DOHH2 (cell line): ENCODE results near the gene CPA2.

Experiments
- H3F3A ChIP-seq: fragments of 200-600 bp; sonication (generic), shearing (Covaris generic); 2 replicates; pipeline ENCODE4 v1.6.0; 2016; ENCODE audit warnings: antibody characterized with exemption, mild to moderate bottlenecking; ENCODE audit not compliant: control insufficient read depth, insufficient read depth
- H3K27ac ChIP-seq: fragments of 200-600 bp; sonication (generic); 2 replicates; pipeline ENCODE4 v1.5.1; 2014; ENCODE audit warnings: low read depth, mild to moderate bottlenecking, low read length, moderate library complexity
- H3K27me3 ChIP-seq: fragments of 200-600 bp; sonication (generic); 2 replicates; pipeline ENCODE4 v1.6.1; 2014; ENCODE audit warnings: mild to moderate bottlenecking, low read length, mixed read lengths; ENCODE audit not compliant: control insufficient read depth
- H3K36me3 ChIP-seq: fragments of 200-600 bp; sonication (generic); 2 replicates; pipeline ENCODE4 v1.6.1; 2014; ENCODE audit warnings: mild to moderate bottlenecking, low read length, moderate library complexity, mixed read lengths; ENCODE audit not compliant: control insufficient read depth
- H3K4me1 ChIP-seq: fragments of 200-600 bp; sonication (generic); 2 replicates; pipeline ENCODE4 v1.6.1; 2014; ENCODE audit warnings: mild to moderate bottlenecking, low read length, mixed read lengths; ENCODE audit not compliant: control insufficient read depth
- H3K4me2 ChIP-seq: fragments of 200-600 bp; sonication (generic); 2 replicates; pipeline ENCODE4 v1.6.0; 2014; ENCODE audit warnings: mild to moderate bottlenecking, low read length, moderate library complexity
- H3K4me3 ChIP-seq: fragments of 200-600 bp; sonication (generic); 2 replicates; pipeline ENCODE4 v1.5.1; 2014; ENCODE audit warnings: mild to moderate bottlenecking, low read length, mixed read lengths
- H3K79me2 ChIP-seq: fragments of 200-600 bp; sonication (generic); 2 replicates; pipeline ENCODE4 v1.6.1; 2014; ENCODE audit warnings: mild to moderate bottlenecking, low read length, mixed read lengths; ENCODE audit not compliant: control insufficient read depth
- H3K9me2 ChIP-seq: fragments of 200-600 bp; sonication (generic); replicated peaks from 2 replicates; pipeline ENCODE4 v1.6.1; 2014; ENCODE audit warnings: mild to moderate bottlenecking, low read length, mixed read lengths; ENCODE audit not compliant: control insufficient read depth
- H3K9me3 ChIP-seq: fragments of 200-600 bp; sonication (generic); 2 replicates; pipeline ENCODE4 v1.6.1; 2014; ENCODE audit warnings: antibody characterized with exemption, low read length, mixed read lengths; ENCODE audit not compliant: control insufficient read depth, insufficient read depth
- H4K20me1 ChIP-seq: fragments of 200-600 bp; sonication (generic); 2 replicates; pipeline ENCODE4 v1.6.0; 2014; ENCODE audit warnings: low read depth, mild to moderate bottlenecking, antibody characterized with exemption, low read length, moderate library complexity; ENCODE audit not compliant: control insufficient read depth, insufficient read depth
- EZH2phosphoT487 ChIP-seq: fragments of 200-600 bp; sonication (generic); IDR thresholded peaks from 2 replicates; pipeline ENCODE4 v1.6.1; 2017; ENCODE audit warnings: borderline replicate concordance, mild to moderate bottlenecking, antibody characterized with exemption, low read length, moderate library complexity, mixed read lengths
- TF ChIP-seq, protein P1 (sequence below): fragments of 200-600 bp; sonication (generic); IDR thresholded peaks from one replicate; pipeline ENCODE4 v1.5.1; 2014; ENCODE audit warnings: antibody characterized with exemption, mild to moderate bottlenecking, low read depth, low read length; ENCODE audit not compliant: poor library complexity, severe bottlenecking

Gene CPA2

DNA sequence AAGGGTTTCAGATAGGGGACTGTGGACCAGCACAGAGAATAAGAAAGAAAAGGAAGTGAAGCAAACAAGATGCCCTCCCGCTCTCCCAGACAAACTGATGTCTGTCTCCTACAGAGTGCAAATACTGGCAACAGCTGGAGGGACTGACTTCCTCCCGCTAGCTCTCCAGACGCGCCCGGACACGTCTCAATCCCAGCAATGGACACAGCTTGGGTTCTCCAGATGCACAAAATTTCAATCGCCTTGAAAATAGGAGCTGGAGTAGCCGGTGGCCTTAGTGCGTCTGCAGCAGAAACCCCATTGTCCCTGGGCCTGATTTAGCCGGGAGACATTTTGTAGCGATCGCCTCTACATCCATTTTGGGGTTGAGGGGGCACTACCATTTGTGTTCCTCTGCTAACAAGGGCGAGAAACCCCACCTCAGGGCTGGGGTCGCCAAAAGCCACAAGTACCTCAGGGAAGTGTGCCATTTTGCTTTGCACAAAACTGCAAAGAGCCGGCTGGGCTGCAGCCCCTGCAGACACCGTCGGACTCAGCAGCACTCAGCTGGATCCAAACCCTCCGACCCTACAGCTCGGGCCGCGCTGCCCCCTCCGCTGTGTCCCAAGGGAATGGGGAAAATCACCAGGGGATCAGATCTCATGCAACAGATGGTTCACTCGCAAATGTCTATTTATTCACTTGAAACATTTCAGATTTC is 5.9 kb downstream of the CPA2 start:
- H3K9me3 ChIP-seq: no peaks in the 10 kb centered on the region
- H4K20me1 ChIP-seq: no peaks in the 10 kb centered on the region
- H3K4me2 ChIP-seq: no peak overlapping the region
- TF ChIP-seq EZH2phosphoT487: no peak
- TF ChIP-seq, protein P1, sequence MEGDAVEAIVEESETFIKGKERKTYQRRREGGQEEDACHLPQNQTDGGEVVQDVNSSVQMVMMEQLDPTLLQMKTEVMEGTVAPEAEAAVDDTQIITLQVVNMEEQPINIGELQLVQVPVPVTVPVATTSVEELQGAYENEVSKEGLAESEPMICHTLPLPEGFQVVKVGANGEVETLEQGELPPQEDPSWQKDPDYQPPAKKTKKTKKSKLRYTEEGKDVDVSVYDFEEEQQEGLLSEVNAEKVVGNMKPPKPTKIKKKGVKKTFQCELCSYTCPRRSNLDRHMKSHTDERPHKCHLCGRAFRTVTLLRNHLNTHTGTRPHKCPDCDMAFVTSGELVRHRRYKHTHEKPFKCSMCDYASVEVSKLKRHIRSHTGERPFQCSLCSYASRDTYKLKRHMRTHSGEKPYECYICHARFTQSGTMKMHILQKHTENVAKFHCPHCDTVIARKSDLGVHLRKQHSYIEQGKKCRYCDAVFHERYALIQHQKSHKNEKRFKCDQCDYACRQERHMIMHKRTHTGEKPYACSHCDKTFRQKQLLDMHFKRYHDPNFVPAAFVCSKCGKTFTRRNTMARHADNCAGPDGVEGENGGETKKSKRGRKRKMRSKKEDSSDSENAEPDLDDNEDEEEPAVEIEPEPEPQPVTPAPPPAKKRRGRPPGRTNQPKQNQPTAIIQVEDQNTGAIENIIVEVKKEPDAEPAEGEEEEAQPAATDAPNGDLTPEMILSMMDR: no peak
- H3K9me2 ChIP-seq: no peaks in the 10 kb centered on the region
- H3K4me3 ChIP-seq: no peak overlapping the region
- H3K79me2 ChIP-seq: no peaks in the 10 kb centered on the region
- H3K27me3 ChIP-seq: peaks cover 20% of the 10 kb centered on the region; the same call in 1 of the 2 replicates
- no peaks in the 10 kb centered on the region for H3K36me3 ChIP-seq
- H3F3A ChIP-seq: no peaks in the 10 kb centered on the region
- no peaks in the 10 kb centered on the region for H3K4me1 ChIP-seq
- H3K27ac ChIP-seq: no peak overlapping the region

DNA sequence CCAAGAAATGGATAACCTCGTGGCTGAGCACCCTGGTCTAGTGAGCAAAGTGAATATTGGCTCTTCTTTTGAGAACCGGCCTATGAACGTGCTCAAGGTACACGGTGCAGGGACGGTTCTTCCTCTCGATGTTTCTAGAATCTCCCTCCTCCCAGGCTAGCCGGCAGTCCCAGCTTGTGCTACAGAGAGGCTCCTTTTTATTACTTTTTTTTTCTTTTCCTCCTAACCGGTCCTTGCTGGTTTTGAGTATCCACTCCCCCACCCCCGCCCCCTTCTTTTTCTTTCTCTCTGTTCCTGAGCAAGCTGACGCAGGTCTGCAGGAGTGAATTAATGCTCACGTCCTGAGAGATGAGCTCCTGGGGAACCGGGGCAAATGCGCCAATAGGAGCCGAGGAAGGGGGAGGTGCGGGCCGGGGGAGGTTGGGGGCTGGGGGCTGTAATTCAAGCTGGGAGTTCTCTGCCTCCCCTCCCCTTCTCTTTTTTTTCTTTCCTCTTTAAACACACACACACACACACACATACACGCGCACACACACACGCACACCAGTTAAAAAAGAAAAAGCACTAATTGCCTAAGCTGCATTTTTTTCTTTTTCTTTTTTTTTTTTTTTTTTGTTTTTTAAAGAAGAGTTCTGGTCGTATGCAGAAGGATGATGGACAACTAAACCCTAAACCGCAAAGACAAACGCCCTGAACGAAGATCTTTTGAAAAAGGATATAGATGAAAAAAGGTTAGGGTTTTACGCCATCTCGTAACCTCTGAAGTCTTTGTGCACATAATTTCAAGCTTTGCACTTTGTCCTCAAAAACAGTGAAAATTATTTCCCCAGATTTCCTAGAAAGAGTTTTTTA is 6.6 kb downstream of the CPA2 start:
- Histone ChIP-seq H3K4me2 (no peak overlapping the region), H3F3A (no peaks in the 10 kb centered on the region), H3K4me3 (no peak overlapping the region), H3K9me3 (no peaks in the 10 kb centered on the region), H3K27me3 (peaks cover 21% of the 10 kb centered on the region; the same call in 1 of the 2 replicates), H3K9me2 (no peaks in the 10 kb centered on the region), H3K79me2 (no peaks in the 10 kb centered on the region), H3K27ac (no peak overlapping the region), H3K4me1 (no peaks in the 10 kb centered on the region), H3K36me3 (no peaks in the 10 kb centered on the region), H4K20me1 (no peaks in the 10 kb centered on the region)
- TF ChIP-seq, protein P1: no peak
- no peak for TF ChIP-seq EZH2phosphoT487

DNA sequence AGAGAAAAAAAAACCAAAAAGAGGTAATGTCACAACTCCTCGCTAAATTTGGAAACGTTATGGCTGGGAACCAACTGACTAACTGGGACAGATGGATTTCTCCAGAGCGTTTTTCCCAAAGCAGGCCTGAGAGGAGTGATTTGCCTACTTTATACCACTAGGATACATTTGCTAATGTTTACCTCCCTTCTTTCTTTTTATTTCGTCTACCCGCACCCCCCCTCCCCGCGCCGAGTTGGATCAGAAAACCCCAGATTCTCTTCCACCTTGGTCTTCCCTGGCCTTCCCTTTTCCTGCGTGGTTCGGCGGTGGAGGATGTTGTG is 7.2 kb downstream of the CPA2 start:
- H3K4me3 ChIP-seq: no peak overlapping the region
- peaks cover 21% of the 10 kb centered on the region; the same call in 1 of the 2 replicates for H3K27me3 ChIP-seq
- no peaks in the 10 kb centered on the region for H3K9me3 ChIP-seq
- H3F3A ChIP-seq: no peaks in the 10 kb centered on the region
- no peaks in the 10 kb centered on the region for H3K36me3 ChIP-seq
- H3K9me2 ChIP-seq: no peaks in the 10 kb centered on the region
- H3K27ac ChIP-seq: no peak overlapping the region
- no peaks in the 10 kb centered on the region for H4K20me1 ChIP-seq
- no peak for TF ChIP-seq EZH2phosphoT487
- TF ChIP-seq, protein P1: no peak
- H3K79me2 ChIP-seq: no peaks in the 10 kb centered on the region
- no peak overlapping the region for H3K4me2 ChIP-seq
- H3K4me1 ChIP-seq: no peaks in the 10 kb centered on the region
